ENCODE data around the gene KLHL29. TPM values are rescaled to one million over a fixed set of nuclear protein-coding genes. Genes with fewer than 3 reads are reported as not detected.

The KLHL29 gene
- total and polyA plus RNA-seq, 2 experiments from 2014 or later = 3.8 to 9.9 TPM

DNA sequence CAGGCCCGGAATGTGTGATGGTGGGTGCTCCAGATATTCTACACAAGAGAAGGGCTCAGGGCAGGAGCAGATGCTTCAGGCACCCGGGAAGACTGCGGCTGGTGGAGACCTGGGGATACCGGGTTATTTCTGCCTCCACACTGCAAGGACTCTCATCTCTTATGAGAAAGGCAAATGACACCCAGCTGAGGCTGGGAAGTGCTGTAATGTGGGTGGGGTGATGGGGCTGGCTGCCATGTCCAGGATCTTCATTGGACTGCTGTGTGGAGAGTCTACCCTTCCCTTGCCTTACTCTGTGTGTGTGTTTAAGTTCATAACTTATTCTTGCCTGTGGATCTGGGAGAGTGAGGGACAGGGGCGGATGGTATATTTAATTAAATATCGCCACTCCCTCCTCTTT is 124.1 kb downstream of the KLHL29 start:
- Histone ChIP-seq H3K4me1 (ENCODE audit: insufficient read depth) (peaks cover 6% of the 10 kb centered on the region), H3K36me3 (replicated peaks; ENCODE audit: insufficient read depth, low read depth) (no peaks in the 10 kb centered on the region), H3K27me3 (no peaks in the 10 kb centered on the region), H3K9me3 (ENCODE audit: low read depth) (no peaks in the 10 kb centered on the region), H3K27ac (no peak overlapping the region), H2AFZ (no peak overlapping the region), H3K4me2 (no peak overlapping the region), H3K9me2 (replicated peaks; ENCODE audit: insufficient read depth) (no peaks in the 10 kb centered on the region), H3K79me2 (no peaks in the 10 kb centered on the region), H3K4me3 (no peak overlapping the region), H4K20me1 (ENCODE audit: insufficient read depth, poor library complexity, severe bottlenecking) (no peaks in the 10 kb centered on the region)
- WGBS (ENCODE audit: low lambda C conversion rate, missing lambda C conversion rate) = 95% methylated on average over 6 of the region's 6 CpGs
- TF ChIP-seq EZH2phosphoT487 (IDR thresholded peaks at IDR 0.05; ENCODE audit: low read depth, severe bottlenecking, unreplicated experiment) = no peak
- TF ChIP-seq, protein P1, sequence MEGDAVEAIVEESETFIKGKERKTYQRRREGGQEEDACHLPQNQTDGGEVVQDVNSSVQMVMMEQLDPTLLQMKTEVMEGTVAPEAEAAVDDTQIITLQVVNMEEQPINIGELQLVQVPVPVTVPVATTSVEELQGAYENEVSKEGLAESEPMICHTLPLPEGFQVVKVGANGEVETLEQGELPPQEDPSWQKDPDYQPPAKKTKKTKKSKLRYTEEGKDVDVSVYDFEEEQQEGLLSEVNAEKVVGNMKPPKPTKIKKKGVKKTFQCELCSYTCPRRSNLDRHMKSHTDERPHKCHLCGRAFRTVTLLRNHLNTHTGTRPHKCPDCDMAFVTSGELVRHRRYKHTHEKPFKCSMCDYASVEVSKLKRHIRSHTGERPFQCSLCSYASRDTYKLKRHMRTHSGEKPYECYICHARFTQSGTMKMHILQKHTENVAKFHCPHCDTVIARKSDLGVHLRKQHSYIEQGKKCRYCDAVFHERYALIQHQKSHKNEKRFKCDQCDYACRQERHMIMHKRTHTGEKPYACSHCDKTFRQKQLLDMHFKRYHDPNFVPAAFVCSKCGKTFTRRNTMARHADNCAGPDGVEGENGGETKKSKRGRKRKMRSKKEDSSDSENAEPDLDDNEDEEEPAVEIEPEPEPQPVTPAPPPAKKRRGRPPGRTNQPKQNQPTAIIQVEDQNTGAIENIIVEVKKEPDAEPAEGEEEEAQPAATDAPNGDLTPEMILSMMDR (IDR thresholded peaks at IDR 0.05; ENCODE audit: poor library complexity) = no peak
- TF ChIP-seq EZH2 (IDR thresholded peaks at IDR 0.05; ENCODE audit: borderline replicate concordance) = no peak
- no peak for DNase-seq (ENCODE audit: low spot score)

DNA sequence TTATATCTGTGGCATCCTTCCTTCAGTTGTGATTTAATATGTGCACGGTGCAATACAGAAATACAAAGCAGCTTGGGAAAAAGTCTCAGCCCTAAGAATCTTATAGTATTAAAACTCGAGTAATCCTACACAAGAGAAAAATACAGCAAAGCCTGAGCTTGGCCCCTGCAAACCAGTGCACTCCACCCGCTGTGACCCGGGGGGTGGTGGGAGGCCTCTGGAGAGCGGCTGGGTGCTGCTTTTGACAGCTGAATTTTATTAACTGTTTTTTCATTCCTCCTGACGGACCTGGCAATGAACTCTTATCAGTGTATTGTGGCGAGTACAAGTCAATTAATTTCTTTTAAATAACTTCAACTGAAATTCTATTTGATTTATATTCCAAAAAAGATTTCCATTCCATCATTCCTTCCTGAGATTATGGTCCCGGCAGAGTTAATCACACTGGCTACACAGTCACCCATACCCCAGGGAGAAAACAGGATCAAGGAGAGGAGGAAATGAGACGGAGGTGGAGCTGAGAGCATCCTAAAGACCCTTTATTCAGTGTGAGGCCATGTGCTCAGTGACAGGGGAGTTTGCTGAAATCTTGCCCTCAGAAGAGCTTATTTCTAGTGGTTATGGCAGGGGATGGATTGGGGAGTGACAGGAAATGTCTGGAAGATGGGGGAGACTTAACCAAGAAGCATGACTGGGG is 124.8 kb downstream of the KLHL29 start:
- WGBS (ENCODE audit: low lambda C conversion rate, missing lambda C conversion rate) = 81% methylated on average over 9 of the region's 9 CpGs
- Histone ChIP-seq H3K9me3 (ENCODE audit: low read depth) (no peaks in the 10 kb centered on the region), H3K4me1 (ENCODE audit: insufficient read depth) (peaks cover 11% of the 10 kb centered on the region), H3K4me2 (no peak overlapping the region), H3K36me3 (replicated peaks; ENCODE audit: insufficient read depth, low read depth) (no peaks in the 10 kb centered on the region), H3K27ac (no peak overlapping the region), H3K4me3 (no peak overlapping the region), H2AFZ (no peak overlapping the region), H3K9me2 (replicated peaks; ENCODE audit: insufficient read depth) (no peaks in the 10 kb centered on the region), H4K20me1 (ENCODE audit: insufficient read depth, poor library complexity, severe bottlenecking) (no peaks in the 10 kb centered on the region), H3K27me3 (no peaks in the 10 kb centered on the region), H3K79me2 (no peaks in the 10 kb centered on the region)
- no peak for TF ChIP-seq EZH2 (IDR thresholded peaks at IDR 0.05; ENCODE audit: borderline replicate concordance)
- TF ChIP-seq, protein P1 (IDR thresholded peaks at IDR 0.05; ENCODE audit: poor library complexity) = no peak
- no peak for DNase-seq (ENCODE audit: low spot score)

DNA sequence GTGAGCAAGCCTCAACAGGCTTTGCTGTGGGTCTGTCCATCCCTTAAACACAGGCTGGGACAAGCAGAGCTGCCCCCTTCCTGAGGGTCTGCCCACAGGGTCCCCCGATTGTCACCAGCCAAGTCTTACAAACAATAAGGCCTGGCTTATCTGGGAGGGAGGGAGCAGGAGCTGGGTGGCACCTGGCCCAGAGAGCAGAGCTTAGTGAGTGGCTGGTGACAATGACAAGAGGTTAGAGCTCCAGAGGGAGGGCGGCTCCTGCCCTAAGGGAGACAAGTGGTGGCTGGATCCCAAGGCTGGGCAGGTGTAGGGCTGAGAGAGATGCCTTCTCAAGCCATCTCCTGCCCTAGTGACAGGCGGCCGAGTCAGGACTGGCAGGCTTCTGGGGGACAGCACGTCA is 125.5 kb downstream of the KLHL29 start:
- Histone ChIP-seq H3K4me3 (no peak overlapping the region), H3K27me3 (no peaks in the 10 kb centered on the region)

More for the DNA sequence above, 125.5 kb downstream of the KLHL29 start:
- Histone ChIP-seq H3K9me2 (replicated peaks; ENCODE audit: insufficient read depth) (no peaks in the 10 kb centered on the region), H3K9me3 (ENCODE audit: low read depth) (no peaks in the 10 kb centered on the region), H3K4me2 (no peak overlapping the region), H4K20me1 (ENCODE audit: insufficient read depth, poor library complexity, severe bottlenecking) (no peaks in the 10 kb centered on the region), H3K27ac (no peak overlapping the region), H3K4me1 (ENCODE audit: insufficient read depth) (peaks cover 11% of the 10 kb centered on the region), H3K79me2 (no peaks in the 10 kb centered on the region), H3K36me3 (replicated peaks; ENCODE audit: insufficient read depth, low read depth) (no peaks in the 10 kb centered on the region), H2AFZ (no peak overlapping the region)
- TF ChIP-seq EZH2 (IDR thresholded peaks at IDR 0.05; ENCODE audit: borderline replicate concordance) = no peak
- no peak for TF ChIP-seq EZH2phosphoT487 (IDR thresholded peaks at IDR 0.05; ENCODE audit: low read depth, severe bottlenecking, unreplicated experiment)
- TF ChIP-seq, protein P1 (IDR thresholded peaks at IDR 0.05; ENCODE audit: poor library complexity) = no peak
- DNase-seq (ENCODE audit: low spot score) = no peak
- 95% methylated on average over 5 of the region's 5 CpGs for WGBS (ENCODE audit: low lambda C conversion rate, missing lambda C conversion rate)

All from hepatocyte (in vitro differentiated cells).